ENCODE data around the gene FSTL4. TPM values are rescaled to one million over a fixed set of nuclear protein-coding genes. Genes with fewer than 3 reads are reported as not detected.

FSTL4 gene
- polyA plus RNA-seq, 1 donor (not counting 4 experiments of a cell fraction or from before 2014, with no cell fraction given), result 1.7 TPM

DNA sequence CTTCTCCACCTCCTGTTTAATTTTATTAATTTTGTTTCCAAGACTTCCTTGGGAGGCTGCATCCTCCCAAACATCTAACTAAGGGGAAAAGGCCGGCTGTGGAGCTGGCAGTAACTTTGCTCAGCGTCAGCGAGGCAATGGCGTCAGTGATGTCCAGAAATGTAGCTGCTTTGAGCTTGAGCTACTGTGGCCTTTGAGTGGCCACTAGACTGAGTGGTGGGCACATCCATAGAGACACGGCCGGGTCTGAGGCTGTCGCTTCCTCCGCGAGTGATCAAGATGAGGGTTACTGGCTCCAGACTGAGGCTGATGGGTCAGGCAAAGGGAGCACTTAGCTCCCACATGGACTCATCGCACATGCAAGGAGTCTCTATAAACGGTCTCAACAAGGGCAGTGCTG, 283.5 kb downstream of the FSTL4 start:
- no peak for DNase-seq (ENCODE audit: low read depth, low spot score)
- Histone ChIP-seq H3K4me2 (ENCODE audit: control insufficient read depth, extremely low read depth, insufficient read depth, low read depth, low read length) (no peak overlapping the region), H3K9ac (ENCODE audit: control insufficient read depth, extremely low read depth, insufficient read depth, low read length) (no peak overlapping the region), H3K36me3 (ENCODE audit: control insufficient read depth in 2 of 2, extremely low read depth in 1 of 2, insufficient read depth in 2 of 2, low read length in 2 of 2) (no peaks in the 10 kb centered on the region), H3K9me1 (ENCODE audit: control insufficient read depth, extremely low read depth, insufficient read depth, low read length) (no peaks in the 10 kb centered on the region), H3K27ac (ENCODE audit: control insufficient read depth, insufficient read depth, low read length) (no peak overlapping the region), H3K79me2 (ENCODE audit: control insufficient read depth, insufficient read depth, low read length) (no peaks in the 10 kb centered on the region), H3K4me3 (ENCODE audit: control insufficient read depth in 2 of 3, extremely low read depth in 1 of 3, insufficient read depth in 2 of 3, low read depth in 1 of 3, low read length in 3 of 3) (no peak overlapping the region), H2AFZ (ENCODE audit: control insufficient read depth, low read length) (no peak overlapping the region), H3K9me3 (ENCODE audit: control insufficient read depth, low read depth, low read length) (no peaks in the 10 kb centered on the region), H4K20me1 (ENCODE audit: control insufficient read depth, extremely low read depth, insufficient read depth, low read length) (no peaks in the 10 kb centered on the region), H3K4me1 (ENCODE audit: control insufficient read depth, extremely low read depth, insufficient read depth, low read length) (no peaks in the 10 kb centered on the region), H3K27me3 (ENCODE audit: control insufficient read depth, extremely low read depth, insufficient read depth, low read length) (no peaks in the 10 kb centered on the region)
- no peak for TF ChIP-seq EZH2 (IDR thresholded peaks at IDR 0.05; ENCODE audit: low read length)
- TF ChIP-seq, protein P1, sequence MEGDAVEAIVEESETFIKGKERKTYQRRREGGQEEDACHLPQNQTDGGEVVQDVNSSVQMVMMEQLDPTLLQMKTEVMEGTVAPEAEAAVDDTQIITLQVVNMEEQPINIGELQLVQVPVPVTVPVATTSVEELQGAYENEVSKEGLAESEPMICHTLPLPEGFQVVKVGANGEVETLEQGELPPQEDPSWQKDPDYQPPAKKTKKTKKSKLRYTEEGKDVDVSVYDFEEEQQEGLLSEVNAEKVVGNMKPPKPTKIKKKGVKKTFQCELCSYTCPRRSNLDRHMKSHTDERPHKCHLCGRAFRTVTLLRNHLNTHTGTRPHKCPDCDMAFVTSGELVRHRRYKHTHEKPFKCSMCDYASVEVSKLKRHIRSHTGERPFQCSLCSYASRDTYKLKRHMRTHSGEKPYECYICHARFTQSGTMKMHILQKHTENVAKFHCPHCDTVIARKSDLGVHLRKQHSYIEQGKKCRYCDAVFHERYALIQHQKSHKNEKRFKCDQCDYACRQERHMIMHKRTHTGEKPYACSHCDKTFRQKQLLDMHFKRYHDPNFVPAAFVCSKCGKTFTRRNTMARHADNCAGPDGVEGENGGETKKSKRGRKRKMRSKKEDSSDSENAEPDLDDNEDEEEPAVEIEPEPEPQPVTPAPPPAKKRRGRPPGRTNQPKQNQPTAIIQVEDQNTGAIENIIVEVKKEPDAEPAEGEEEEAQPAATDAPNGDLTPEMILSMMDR (optimal IDR thresholded peaks at IDR 0.05 in 1 of 3, IDR thresholded peaks at IDR 0.05 in 1 of 3, conservative IDR thresholded peaks at IDR 0.05 in 1 of 3; ENCODE audit: extremely low read depth in 1 of 3, insufficient read depth in 2 of 3, low read length in 3 of 3), result no peak
- no peak for FAIRE-seq
- dilution Hi-C loops (cut with MboI; ENCODE audit: extremely low pct_ligation_motif_present, low sequenced_read_pairs), result no loop called here

DNA sequence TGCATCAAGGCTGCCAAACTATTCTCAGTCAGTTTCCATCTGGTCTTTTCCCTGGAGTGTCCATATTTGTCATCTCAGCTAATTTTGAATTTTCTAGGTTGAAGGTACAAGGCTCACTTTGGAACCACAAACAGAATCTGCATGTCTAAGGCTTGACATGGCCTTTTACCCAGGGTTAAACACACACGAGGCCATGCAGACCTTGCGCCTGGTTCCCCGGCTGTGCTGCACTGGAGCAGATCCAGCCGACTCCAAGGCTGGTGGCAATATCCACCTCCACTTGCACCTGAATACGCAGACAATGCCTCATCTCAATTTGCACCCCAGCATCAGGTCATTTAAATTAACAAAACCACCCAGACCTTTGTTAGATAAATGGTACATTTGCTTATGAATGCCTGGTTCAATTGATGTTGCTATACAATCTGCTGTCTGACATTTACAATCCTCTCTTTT, 284.4 kb downstream of the FSTL4 start:
- Histone ChIP-seq H3K9me3 (ENCODE audit: control insufficient read depth, low read depth, low read length) (no peaks in the 10 kb centered on the region), H3K27me3 (ENCODE audit: control insufficient read depth, extremely low read depth, insufficient read depth, low read length) (no peaks in the 10 kb centered on the region), H3K9me1 (ENCODE audit: control insufficient read depth, extremely low read depth, insufficient read depth, low read length) (no peaks in the 10 kb centered on the region), H3K4me1 (ENCODE audit: control insufficient read depth, extremely low read depth, insufficient read depth, low read length) (no peaks in the 10 kb centered on the region), H3K4me3 (ENCODE audit: control insufficient read depth in 2 of 3, extremely low read depth in 1 of 3, insufficient read depth in 2 of 3, low read depth in 1 of 3, low read length in 3 of 3) (no peak overlapping the region), H3K4me2 (ENCODE audit: control insufficient read depth, extremely low read depth, insufficient read depth, low read depth, low read length) (no peak overlapping the region), H3K79me2 (ENCODE audit: control insufficient read depth, insufficient read depth, low read length) (no peaks in the 10 kb centered on the region), H2AFZ (ENCODE audit: control insufficient read depth, low read length) (no peak overlapping the region), H3K9ac (ENCODE audit: control insufficient read depth, extremely low read depth, insufficient read depth, low read length) (no peak overlapping the region), H4K20me1 (ENCODE audit: control insufficient read depth, extremely low read depth, insufficient read depth, low read length) (no peaks in the 10 kb centered on the region), H3K27ac (ENCODE audit: control insufficient read depth, insufficient read depth, low read length) (no peak overlapping the region), H3K36me3 (ENCODE audit: control insufficient read depth in 2 of 2, extremely low read depth in 1 of 2, insufficient read depth in 2 of 2, low read length in 2 of 2) (no peaks in the 10 kb centered on the region)
- TF ChIP-seq, protein P1 (optimal IDR thresholded peaks at IDR 0.05 in 1 of 3, IDR thresholded peaks at IDR 0.05 in 1 of 3, conservative IDR thresholded peaks at IDR 0.05 in 1 of 3; ENCODE audit: extremely low read depth in 1 of 3, insufficient read depth in 2 of 3, low read length in 3 of 3), result no peak
- no peak for TF ChIP-seq EZH2 (IDR thresholded peaks at IDR 0.05; ENCODE audit: low read length)
- DNase-seq (ENCODE audit: low read depth, low spot score) (no peak), FAIRE-seq (no peak)
- dilution Hi-C loops (cut with MboI; ENCODE audit: extremely low pct_ligation_motif_present, low sequenced_read_pairs), result no loop called here

All from keratinocyte (primary cell).